Epithelial cell of esophagus (primary cell): Measurements from ENCODE around the gene EEPD1.
A peak's percentile ranks its signal among the peaks of the same experiment; 100 is the strongest.

Source experiments
- DNase-seq: peaks from one replicate; pipeline ENCODE4 v3.0.0; 2010; ENCODE audit warnings: low read depth
- H3K4me3 ChIP-seq: 2 replicates; pipeline ENCODE4 v1.5.1; 2011; ENCODE audit warnings: mild to moderate bottlenecking, low read length, control low read depth
- CTCF ChIP-seq: IDR thresholded peaks from 2 replicates; pipeline ENCODE4 v1.5.1; 2011; ENCODE audit warnings: low read depth, mild to moderate bottlenecking, low read length, control low read depth, inconsistent platforms; ENCODE audit not compliant: insufficient read depth; ENCODE audit errors: missing control alignments

The EEPD1 gene

DNA sequence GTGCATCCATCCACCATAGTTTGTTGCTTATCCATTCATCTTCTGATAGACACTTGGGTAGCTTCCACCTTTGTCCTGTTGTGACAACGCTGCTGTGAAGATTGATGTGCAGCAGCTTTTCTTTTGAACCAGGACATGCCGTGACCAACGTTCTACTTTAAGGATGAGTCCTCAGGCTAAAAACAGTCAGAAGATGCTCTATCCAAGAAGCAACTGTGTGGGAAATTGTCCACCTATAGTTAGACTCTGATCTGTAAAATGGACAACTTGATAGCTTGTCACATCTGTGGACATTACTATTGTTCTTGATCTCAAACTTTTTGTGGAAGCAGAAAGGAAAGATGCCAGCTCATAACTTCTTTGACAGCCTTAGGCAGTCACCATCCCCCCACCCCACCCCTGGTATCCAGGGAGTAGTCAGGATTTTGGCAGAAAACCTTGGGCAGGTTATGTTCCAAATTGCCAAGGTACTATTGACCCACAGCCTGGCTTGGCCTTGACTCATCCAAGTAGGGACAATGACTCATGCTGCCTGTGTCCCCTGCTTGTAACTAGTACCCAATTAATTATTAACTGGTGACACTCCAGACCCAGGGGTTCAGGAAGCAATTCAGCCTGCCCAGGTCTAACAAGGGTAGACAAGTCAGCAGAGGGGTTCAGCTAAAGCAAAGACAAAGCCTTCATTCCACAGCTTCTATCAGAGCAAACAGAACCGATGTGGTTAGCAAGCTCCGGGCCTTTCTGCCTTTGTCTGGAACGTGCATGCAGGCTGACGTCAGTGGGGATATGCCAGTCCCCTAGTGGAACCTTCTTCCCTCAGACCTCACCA, 137.0 kb downstream of the EEPD1 start:
- no peak overlapping the region for H3K4me3 ChIP-seq
- no peak for TF ChIP-seq CTCF
- no peak for DNase-seq

- peak; percentile 97 for TF ChIP-seq CTCF
- H3K4me3 ChIP-seq: peak overlapping the region; percentile 21
- DNase-seq: peak; percentile 80
Observed at GRCh38 chr7:36291387-36292316, 138.6 kb downstream of the EEPD1 start.

GRCh38 chr7:36295090-36295489, 142.0 kb downstream of the EEPD1 start:
- DNase-seq: peak; percentile 18
- TF ChIP-seq CTCF: no peak
- no peak overlapping the region for H3K4me3 ChIP-seq

DNA sequence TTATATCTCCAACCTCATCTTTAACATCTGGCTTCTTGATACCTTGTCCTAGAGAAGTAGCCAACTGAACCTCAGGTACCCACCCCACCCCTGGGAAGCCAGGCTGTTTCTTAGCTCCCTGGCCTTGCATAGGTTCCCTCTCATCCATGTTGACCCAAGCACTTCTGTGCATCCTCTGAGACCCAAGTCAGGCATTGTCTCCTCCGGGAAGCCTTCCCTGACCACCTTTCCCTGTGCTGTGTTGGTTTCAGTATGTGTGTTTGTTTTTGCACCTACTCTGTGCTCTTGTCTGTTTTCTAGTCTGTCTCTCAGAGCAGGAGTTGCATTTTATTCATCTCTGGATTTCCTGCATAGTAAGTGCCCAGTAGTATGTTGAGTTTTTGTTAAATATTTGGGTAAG, 143.2 kb downstream of the EEPD1 start:
- no peak overlapping the region for H3K4me3 ChIP-seq
- DNase-seq: no peak
- TF ChIP-seq CTCF: no peak

- no peak overlapping the region for H3K4me3 ChIP-seq
- no peak for DNase-seq
- TF ChIP-seq CTCF: no peak
Observed at GRCh38 chr7:36297364-36298009, 144.4 kb downstream of the EEPD1 start.

- no peak for TF ChIP-seq CTCF
- no peak for DNase-seq
- H3K4me3 ChIP-seq: no peak overlapping the region
Observed at GRCh38 chr7:36298106-36298505, 145.1 kb downstream of the EEPD1 start.
